Measurements from ENCODE around the gene ZNF225. TPM values are rescaled to one million over a fixed set of nuclear protein-coding genes. Genes with fewer than 3 reads are reported as not detected.
"Not testable (repeated sequence)": the region's sequence is repeated elsewhere in the genome, so short reads cannot be mapped to it uniquely, and the experiment has no call there.

Gene ZNF225
- total and polyA plus RNA-seq, 11 donors, result 1.3 to 6.2 (median 3.1) TPM

DNA sequence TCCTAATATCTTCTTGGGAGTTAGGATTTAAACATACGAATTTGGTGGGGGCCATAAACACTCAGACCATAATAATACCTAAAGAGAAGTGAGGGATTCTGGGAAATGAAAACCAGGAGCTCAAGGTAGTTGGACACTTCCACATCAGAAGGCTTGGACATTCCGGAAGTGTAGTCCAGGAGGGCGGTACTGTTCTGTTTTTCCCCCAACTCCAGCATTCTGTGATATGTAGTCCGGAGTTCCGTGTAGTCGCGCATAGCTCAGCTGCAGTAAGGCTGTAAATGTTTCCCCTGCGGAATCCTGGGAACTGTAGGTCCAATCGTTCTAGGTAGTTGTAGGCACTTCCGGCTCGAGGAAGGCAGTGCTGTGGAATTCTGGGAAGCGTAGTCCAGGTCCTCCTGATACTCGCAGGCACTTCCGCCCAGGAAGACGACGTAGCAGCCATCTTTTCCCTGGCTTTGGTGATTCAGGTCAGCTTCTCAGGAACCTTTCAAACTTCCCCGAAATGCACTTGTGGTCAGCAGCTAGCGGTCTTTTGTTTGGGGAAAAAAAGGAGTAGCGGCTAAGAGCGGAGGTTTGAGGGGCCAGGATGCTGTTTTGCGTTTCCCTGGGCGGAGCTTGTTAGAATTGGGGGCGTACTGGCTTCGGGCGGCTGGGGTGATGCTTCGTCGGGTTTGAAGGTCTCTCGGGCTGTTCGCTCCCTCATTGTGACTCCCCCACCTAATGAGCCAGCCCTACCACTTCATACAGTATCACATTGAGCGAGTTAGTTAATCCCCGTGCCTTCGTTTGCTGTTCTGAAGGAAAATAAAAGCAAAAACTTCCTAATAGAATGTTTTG is 51.7 kb downstream of the ZNF225 start, which contains the start of gene ZNF226:
Gene ZNF226 (plus strand): TSS at position 428 of the 840 bp plus-strand sequence. CDS start 4,981 bp downstream, outside the sequence.
- DNase-seq (peak; percentile 88 to 94 (median 93)), ATAC-seq (peak; percentile 99 to 100 (median 100))
- Histone ChIP-seq H3K27me3 (no peaks in the 10 kb centered on the region), H3K4me1 (peaks cover 0 to 22% (median 11%) of the 10 kb centered on the region in 12 donors), H3K36me3 (peaks cover 0 to 39% (median 33%) of the 10 kb centered on the region in 9 donors), H3K9me3 (peaks cover 0 to 75% (median 23%) of the 10 kb centered on the region in 12 donors), H3K4me3 (peak within 1 kb of the TSS; percentile 50 to 92 (median 73)), H3K27ac (peak within 1 kb of the TSS; percentile 59 to 91 (median 88))
- TF ChIP-seq POLR2A (IDR thresholded peaks at IDR 0.05), result peak in 1 of 2 donors; percentile 76
- TF ChIP-seq, protein P1, sequence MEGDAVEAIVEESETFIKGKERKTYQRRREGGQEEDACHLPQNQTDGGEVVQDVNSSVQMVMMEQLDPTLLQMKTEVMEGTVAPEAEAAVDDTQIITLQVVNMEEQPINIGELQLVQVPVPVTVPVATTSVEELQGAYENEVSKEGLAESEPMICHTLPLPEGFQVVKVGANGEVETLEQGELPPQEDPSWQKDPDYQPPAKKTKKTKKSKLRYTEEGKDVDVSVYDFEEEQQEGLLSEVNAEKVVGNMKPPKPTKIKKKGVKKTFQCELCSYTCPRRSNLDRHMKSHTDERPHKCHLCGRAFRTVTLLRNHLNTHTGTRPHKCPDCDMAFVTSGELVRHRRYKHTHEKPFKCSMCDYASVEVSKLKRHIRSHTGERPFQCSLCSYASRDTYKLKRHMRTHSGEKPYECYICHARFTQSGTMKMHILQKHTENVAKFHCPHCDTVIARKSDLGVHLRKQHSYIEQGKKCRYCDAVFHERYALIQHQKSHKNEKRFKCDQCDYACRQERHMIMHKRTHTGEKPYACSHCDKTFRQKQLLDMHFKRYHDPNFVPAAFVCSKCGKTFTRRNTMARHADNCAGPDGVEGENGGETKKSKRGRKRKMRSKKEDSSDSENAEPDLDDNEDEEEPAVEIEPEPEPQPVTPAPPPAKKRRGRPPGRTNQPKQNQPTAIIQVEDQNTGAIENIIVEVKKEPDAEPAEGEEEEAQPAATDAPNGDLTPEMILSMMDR (IDR thresholded peaks at IDR 0.05), result no peak
- 0 to 1% (median 0%) methylated on average over 29 to 32 of the region's 32 CpGs for WGBS, 4 donors
- intact Hi-C loops (cut with DNase I), result loop anchor here in 8 of 10 donors (1.0 to 10.0 kb wide), 11 partner anchors 24 to 180 kb away; partner anchors contain the start of genes ZNF225 (in 7 of the 8), ZNF227 (in 3 of the 8), ZNF234 (in 2 of the 8) and ZNF155 (in 1 of the 8)

DNA sequence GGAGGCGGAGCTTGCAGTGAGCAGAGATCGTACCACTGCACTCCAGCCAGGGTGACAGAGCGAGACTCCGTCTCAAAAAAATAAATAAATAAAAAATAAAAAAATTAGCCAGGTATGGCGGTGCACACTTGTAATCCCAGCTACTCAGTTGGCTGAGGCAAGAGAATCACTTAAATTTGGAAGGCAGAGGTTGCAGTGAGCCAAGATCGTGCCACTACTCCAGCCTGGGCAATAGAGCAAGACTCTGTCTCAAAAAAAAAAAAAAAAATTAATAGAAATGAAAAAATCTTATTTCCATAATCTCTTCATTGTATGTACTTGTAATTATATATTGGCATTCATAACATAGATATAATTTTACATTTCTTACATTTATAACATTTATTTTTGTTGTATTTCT is 57.5 kb downstream of the ZNF225 start:
- ATAC-seq; DNase-seq; intact Hi-C loops (cut with DNase I); H3K27ac ChIP-seq; H3K27me3 ChIP-seq; H3K4me3 ChIP-seq: not testable (repeated sequence)
- Histone ChIP-seq H3K4me1 (peaks cover 0 to 18% (median 9%) of the 10 kb centered on the region in 12 donors), H3K9me3 (peaks cover 0 to 89% (median 42%) of the 10 kb centered on the region in 12 donors), H3K36me3 (peaks cover 13 to 96% (median 91%) of the 10 kb centered on the region in 9 donors)
- 90 to 100% (median 97%) methylated on average over 6 of the region's 6 CpGs for WGBS, 4 donors

- Histone ChIP-seq H3K27me3 (no peaks in the 10 kb centered on the region), H3K4me1 (no peaks in the 10 kb centered on the region), H3K9me3 (peaks cover 0 to 100% (median 79%) of the 10 kb centered on the region in 12 donors), H3K27ac (no peak overlapping the region), H3K36me3 (peaks cover 16 to 61% (median 56%) of the 10 kb centered on the region in 9 donors), H3K4me3 (no peak overlapping the region)
- DNase-seq (no peak), ATAC-seq (no peak)
- WGBS, 4 donors, result 97 to 100% (median 99%) methylated on average over 3 of the region's 3 CpGs
- TF ChIP-seq POLR2A (IDR thresholded peaks at IDR 0.05), result no peak
- TF ChIP-seq, protein P1 (IDR thresholded peaks at IDR 0.05), result no peak
- intact Hi-C loops (cut with DNase I), result no loop called here
These were observed 63.4 kb downstream of the ZNF225 start for GRCh38 chr19:44176590-44176989.

- H3K27ac ChIP-seq, result no peak overlapping the region
- H3K4me1 ChIP-seq, result no peaks in the 10 kb centered on the region
- H3K9me3 ChIP-seq, result peaks cover 0 to 94% (median 51%) of the 10 kb centered on the region in 12 donors
- TF ChIP-seq POLR2A (IDR thresholded peaks at IDR 0.05), result no peak
- DNase-seq (no peak), ATAC-seq (no peak)
- peaks cover 3 to 17% (median 13%) of the 10 kb centered on the region in 9 donors for H3K36me3 ChIP-seq
- no peaks in the 10 kb centered on the region for H3K27me3 ChIP-seq
- intact Hi-C loops (cut with DNase I), result no loop called here
- no peak overlapping the region for H3K4me3 ChIP-seq
These were observed 67.8 kb downstream of the ZNF225 start for GRCh38 chr19:44180968-44181367.

GRCh38 chr19:44182145-44182544 is 68.9 kb downstream of the ZNF225 start:
- no peak for ATAC-seq
- 83 to 92% (median 85%) methylated on average over 10 of the region's 10 CpGs for WGBS, 4 donors

More at GRCh38 chr19:44182145-44182544, 68.9 kb downstream of the ZNF225 start:
- Histone ChIP-seq H3K4me3 (no peak overlapping the region), H3K36me3 (peaks cover 0 to 5% (median 1%) of the 10 kb centered on the region in 9 donors), H3K27me3 (no peaks in the 10 kb centered on the region), H3K9me3 (peaks cover 0 to 85% (median 44%) of the 10 kb centered on the region in 12 donors), H3K4me1 (no peaks in the 10 kb centered on the region), H3K27ac (no peak overlapping the region)
- DNase-seq, result no peak
- TF ChIP-seq POLR2A (IDR thresholded peaks at IDR 0.05), result no peak
- TF ChIP-seq, protein P1 (IDR thresholded peaks at IDR 0.05), result no peak
- intact Hi-C loops (cut with DNase I), result no loop called here

Measured in heart left ventricle (tissue), 16 donors.